Left hindlimb (tissue), 1 donor: Measurements from ENCODE around the gene ANKRD10.
"Not testable (repeated sequence)": the region's sequence is repeated elsewhere in the genome, so short reads cannot be mapped to it uniquely, and the experiment has no call there.

Source experiments
- DNase-seq: peaks from one replicate; pipeline ENCODE4 v3.0.0-alpha.2; 2018

Gene ANKRD10

DNA sequence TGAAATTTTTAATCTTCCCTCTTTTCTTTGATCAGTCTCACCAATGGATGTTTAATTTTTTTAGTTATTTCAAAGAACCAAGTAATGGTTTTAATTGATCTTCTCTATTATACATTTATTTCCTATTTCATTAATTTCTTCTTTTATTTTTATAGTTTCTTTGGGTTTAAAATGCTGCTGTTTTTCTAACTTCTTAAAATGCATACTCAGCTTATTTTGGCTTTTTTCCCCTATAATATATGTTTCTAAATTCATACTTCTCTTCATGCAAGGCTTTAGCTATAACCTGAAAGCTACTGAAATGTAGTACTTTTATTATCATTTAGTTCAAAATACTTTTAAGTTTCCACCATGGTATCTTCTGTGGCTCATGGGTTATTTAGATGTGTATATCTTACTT is 53.9 kb downstream of the ANKRD10 start:
- no peak for DNase-seq

DNA sequence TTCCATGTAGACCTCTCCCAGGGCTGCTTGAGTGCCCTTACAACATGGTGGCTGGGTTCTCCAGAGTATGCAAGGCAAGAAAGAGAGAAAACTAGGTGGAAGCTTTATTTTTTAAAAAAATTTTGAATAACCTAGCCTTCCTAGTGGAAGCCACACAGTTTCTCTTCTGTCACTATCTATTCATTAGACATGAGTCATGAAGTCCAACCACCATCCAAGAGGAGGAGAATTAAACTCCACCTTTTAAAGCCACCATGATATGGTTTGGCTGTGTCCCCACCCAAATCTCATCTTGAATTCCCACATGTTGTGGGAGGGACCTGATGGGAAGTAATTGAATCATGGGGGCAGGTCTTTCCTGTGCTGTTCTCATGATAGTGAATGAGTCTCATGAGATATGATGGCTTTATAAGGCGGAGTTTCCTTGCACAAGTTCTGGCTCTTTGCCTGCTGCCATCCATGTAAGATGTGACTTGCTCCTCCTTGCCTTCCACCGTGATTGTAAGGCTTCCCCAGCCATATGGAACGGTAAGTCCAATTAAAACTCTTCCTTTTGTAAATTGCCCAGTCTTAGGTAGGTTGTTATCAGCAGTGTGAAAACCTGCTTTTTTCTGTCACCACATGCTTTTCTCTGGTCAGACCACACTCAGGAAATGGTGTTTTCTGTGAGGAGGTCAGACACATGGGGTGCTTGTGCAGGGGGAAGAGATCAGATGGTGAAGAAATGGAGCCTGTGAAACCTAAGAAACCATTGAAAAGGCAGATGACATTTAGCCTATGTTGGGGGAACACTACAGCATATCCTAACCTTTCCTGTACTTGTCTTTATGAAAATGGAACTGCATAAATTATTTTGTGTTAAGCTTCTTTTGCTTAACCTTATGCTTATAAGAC is 57.7 kb downstream of the ANKRD10 start:
- no peak for DNase-seq

DNA sequence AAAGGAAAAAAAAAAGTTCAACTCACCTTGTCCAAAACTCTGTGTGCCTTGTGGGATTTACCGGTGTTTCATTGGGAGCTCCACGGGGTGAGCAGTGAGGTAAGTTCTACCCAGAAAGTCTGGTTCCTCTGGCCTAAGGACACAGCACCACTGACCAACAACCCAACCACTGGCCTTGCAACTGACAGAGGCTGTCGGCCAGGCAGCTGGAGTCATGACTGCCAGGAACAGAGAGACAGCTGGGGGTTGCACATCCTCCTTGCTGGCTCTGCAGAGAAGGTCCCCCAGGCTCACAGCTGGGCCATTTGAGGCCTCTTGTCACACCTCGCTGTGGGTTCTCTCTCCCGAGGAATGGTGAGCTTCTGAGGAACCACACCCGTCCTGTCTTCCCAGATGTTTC is 59.5 kb downstream of the ANKRD10 start:
- DNase-seq: no peak

DNA sequence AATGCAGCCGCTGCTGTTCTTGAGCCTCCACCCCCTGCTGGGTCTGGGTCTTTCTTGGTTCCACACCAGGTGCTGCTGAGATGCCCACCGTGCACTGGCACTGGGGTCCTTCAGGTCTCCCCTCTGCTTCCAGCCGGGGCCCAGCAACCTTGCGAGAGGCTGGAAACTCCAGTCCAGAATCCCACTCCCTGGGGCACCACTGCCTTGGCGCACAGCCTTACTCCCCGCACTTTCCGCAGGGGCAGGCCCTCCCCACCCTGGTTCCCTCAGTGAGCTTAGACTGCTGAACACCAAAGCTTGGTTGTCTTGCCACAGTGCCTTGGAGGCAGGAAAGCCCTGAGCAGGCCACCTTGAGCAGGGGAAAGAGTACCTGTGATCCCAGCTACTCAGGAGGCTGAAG is 60.0 kb downstream of the ANKRD10 start:
- DNase-seq: no peak

DNA sequence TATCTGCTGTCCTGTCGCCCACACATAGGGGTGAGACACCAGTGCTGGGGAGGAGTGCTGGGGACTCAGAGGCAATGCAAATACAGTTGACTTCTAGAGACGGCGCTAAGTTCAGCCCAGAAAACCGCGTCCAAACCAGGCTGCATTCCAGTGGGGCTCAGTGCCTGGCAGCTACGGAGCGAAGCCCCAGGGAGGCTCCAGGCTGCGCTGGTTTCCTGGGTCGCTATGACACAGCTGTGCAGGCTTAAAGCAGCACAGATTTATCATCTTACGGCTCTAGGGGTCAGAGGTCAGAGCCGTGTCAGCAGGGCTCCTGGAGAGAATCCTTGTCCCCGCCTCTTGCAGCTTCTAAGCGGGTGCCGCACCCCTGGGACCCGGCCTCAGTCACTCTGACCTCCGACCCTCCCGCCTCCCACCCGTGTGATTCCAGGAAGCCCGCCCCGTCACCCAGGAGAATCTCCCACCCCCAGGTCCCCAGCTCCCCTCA is 61.6 kb downstream of the ANKRD10 start:
- DNase-seq: no peak

GRCh38 chr13:110850840-110851239 is 64.0 kb downstream of the ANKRD10 start:
- DNase-seq: no peak

GRCh38 chr13:110850006-110850405 is 64.9 kb downstream of the ANKRD10 start:
- no peak for DNase-seq

GRCh38 chr13:110845520-110845919 is 69.3 kb downstream of the ANKRD10 start:
- no peak for DNase-seq

DNA sequence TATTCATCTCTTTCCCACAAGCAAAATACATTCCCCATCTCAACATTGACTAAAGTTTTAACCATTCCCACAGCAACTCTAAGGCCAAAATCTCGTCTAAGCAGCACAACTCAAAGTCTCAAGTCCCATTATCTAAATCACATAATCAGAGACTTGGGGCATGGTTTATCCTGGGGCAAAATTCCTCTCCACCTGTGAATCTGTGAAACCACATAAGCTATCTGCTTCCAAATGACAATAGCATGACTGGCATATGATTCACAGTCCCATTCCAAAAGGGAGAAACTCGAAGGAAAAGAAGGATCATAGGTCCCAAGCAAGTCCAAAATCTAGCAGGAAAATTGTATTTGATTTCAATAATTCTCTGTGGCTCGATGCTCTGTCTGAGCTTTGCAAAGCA is 73.0 kb downstream of the ANKRD10 start:
- DNase-seq: no peak

DNA sequence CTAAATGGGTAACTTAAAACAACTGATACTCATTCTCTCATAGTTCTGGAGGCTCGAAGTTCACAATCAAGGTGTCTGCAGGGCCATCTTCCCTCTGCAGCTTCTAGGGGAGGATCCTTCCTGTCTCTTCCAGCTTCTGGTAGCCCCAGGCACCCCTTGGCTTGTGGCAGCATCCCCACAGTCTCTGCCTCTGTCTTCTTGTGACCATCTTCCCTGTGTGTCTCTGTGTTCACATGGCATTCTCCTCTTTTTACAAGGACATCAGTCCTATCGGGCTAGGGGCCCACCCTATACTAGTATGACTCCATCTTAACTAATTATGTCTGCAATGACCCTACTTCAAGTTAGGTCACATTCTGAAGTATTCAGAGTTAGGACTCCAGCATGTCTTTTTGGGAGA is 73.5 kb downstream of the ANKRD10 start:
- no peak for DNase-seq

GRCh38 chr13:110838867-110839538 is 75.9 kb downstream of the ANKRD10 start:
- DNase-seq: no peak

DNA sequence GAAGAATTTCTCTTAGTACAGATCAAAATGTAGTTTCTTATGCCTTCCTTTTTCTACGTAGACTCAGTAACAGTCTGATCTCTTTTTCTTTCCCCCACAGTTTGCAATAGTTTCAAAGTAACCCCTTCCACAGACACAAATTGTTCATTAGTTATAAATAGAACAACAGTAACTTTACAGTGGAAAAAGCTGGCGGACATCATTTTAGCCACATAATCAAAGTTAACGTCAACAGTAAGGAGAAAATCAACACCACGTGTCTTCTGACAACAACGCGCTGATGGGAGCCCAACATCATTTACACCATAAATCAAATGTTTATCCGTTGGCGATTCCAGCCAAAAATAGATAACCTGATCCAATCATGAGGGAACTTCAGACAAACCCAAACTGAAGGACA is 76.8 kb downstream of the ANKRD10 start:
- DNase-seq: no peak

GRCh38 chr13:110837397-110838061 is 77.3 kb downstream of the ANKRD10 start:
- DNase-seq: not testable (repeated sequence)

DNA sequence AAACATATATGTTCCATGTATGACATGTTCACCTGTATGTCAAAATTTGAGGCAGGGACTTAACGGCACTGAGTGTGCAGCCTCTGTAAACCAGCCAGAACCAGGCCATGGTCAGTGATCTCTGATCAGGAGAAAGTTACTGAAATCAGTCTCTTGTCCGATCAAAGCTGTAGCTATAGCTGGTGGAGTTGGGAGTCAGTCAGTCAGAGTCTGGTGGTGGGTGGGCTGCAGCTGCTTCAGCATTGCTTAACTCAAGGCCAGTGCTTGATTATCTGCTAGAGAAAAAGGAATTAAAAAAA is 78.3 kb downstream of the ANKRD10 start:
- DNase-seq: no peak

GRCh38 chr13:110835721-110836604 is 78.9 kb downstream of the ANKRD10 start:
- no peak for DNase-seq

- no peak for DNase-seq
These were observed 80.3 kb downstream of the ANKRD10 start for GRCh38 chr13:110834572-110834971.

DNA sequence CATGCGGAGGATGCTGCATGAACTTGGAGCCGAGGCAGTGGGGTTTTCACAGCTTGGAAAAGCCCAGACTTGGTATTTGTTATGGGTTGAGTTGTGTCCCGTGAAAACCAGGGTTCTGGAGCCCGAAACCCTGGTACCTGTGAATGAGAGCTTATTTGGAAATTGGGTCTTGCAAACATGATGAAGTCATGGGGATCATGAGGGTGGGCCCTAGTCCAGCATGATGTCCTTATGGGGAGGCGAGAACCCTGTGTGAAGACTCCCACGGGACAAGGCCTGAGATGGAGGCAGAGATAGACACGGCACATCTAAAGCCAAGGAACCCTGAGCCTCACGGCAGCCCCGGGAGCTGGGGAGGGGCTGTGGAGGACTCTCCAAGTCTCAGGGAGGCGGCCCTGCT is 82.3 kb downstream of the ANKRD10 start:
- no peak for DNase-seq

DNA sequence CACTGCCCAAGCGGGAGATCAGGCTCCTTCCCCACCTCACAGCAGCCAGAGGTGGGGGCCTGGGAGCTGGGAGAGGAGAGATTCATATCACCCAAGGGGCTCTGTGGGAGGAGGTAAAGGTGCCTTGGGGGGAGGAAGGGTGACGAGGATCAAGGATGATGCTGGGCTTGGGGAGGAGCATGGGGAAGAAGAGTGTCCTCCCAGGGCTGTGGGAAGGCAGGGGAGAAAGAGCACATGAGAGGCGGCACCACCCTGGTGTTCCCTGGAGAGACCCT is 82.7 kb downstream of the ANKRD10 start:
- DNase-seq: no peak

DNA sequence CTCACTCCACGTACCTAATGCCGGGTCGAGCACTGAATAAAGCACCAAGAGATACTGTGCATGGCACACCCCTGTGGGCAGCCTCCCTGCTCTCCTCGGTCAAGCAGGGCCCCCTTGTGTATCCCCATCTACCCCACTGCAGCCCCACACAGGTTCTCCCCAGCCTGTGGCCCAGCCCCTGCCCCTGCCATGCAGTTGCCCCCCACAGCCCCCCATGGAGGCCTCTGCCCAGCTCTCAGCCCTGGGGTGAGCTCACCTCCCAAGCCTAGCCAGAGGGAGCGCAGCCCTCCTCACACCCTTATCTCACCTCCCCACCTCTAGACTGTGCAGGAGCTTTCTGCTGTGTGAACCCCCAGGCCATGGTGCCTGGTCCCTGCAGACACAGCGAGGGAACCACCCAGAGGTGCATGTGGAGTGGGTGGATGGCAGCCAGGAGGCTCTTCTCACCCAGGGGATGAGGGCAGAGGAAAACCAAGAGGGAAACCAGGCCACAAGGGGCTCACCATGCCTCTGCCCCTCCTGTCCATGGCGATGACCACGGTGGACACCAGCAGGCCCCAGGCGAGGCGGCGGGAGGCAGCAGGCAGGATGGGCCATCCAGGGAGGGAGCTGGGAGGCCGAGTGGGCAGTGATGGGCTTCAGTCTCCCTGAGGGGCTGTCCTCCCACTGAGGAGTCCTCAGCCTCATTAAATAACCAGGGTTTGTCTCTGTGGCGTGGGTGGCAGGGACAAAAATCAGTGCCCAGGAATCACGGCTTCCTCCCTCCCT is 83.2 kb downstream of the ANKRD10 start:
- no peak for DNase-seq

DNA sequence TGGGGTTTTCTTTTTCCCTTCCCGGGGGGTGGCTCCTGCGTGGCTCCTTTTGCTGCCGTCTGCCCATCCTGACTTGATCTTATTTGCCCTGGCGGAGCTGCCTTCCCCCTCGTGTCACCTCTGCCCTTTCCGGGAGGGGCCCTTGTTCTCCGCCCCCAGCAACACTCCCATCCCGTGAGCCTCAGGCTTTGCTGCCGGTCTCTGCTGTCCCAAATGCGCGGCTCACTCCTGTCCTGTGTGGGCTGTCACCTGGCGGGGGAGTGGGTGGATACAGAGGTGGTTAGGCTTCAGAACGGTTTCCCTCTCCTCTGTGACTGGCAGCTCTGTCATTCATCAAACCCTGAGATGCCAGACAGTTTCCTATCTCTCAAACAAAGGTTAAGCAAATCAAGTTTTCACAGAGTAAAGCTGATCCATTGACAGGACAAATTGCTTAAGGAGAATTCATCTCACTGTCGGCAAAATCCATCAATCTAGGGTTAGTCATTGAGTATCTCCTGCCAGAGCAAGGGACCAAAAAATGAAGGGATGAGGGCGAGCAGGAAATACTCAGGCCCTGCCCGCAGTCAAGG is 84.0 kb downstream of the ANKRD10 start:
- no peak for DNase-seq

- DNase-seq: no peak
These were observed 84.5 kb downstream of the ANKRD10 start for GRCh38 chr13:110830331-110830730.

DNA sequence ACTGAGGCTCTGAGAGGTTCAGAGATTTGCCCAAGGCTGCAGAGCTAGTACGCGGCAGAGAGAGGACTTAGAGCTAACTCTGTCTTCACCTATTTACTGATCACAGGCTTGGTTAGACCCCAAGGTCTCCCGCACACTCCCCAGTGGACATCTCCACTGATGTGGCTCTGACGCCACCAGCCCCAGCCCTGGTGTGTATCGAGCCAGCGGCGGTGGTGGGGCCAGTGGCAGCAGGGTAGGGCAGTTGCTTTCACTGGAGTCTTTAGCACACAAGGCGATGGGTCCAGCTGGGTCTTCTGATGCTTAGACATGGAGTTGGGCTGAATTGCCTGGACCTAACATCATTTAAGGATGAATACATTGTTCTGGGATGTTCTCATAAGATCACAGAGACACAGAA is 85.4 kb downstream of the ANKRD10 start:
- DNase-seq: no peak
